NCI-H774 (cell line): ENCODE data around the gene PNKP.

Experiments used
- DNase-seq: peaks from one replicate; lab custom pipeline; 2025; lab: John Stamatoyannopoulos, UW

The PNKP gene

GRCh38 chr19:49860336-49861102 lies 6.9 kb downstream of the PNKP start:
- no peak for DNase-seq

- DNase-seq, result no peak
These were observed 7.6 kb downstream of the PNKP start for GRCh38 chr19:49859682-49860335.

DNA sequence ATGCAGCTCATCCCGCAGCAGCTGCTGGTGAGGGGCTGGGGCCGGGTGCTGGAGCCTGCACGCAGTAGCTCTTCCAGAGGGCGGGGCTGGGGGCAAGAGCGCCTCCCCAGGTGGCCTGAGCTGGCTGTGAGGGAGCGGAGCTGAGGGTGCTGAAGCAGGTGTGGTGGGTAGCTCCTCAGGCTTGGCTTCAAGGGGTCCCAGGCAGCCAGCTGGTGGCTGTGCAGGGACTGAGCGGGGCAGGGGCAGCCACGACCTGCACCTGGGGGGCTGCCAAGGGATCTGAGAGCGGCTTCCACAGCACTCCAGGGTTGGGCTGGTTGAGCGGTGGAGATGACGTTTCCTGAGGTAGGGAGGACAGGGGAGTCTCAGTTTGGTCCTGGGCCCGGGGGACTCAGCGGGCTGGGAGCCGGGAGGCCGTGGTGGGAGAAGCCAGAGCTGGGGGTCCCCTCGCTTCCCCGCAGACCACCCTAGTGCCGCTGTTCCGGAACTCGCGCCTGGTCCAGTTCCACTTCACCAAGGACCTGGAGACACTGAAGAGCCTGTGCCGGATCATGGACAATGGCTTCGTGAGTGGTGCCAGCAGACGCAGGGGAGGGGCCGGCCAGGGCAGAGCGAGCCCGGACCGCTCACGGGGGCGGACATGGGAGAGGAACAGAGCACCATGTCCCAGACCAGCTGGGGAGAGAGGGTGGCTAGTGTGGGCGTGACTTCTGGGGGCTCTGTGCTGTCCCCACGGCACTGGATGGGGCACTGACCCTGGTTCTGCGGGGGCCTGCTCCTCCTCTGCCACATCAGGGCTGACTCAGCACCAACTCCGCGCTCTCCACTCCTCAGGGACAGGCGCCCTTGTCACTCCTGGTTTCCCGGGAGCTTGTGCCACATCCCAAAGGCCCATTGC lies 9.0 kb downstream of the PNKP start:
- no peak for DNase-seq

GRCh38 chr19:49857838-49858087 lies 9.6 kb downstream of the PNKP start:
- DNase-seq, result no peak

DNA sequence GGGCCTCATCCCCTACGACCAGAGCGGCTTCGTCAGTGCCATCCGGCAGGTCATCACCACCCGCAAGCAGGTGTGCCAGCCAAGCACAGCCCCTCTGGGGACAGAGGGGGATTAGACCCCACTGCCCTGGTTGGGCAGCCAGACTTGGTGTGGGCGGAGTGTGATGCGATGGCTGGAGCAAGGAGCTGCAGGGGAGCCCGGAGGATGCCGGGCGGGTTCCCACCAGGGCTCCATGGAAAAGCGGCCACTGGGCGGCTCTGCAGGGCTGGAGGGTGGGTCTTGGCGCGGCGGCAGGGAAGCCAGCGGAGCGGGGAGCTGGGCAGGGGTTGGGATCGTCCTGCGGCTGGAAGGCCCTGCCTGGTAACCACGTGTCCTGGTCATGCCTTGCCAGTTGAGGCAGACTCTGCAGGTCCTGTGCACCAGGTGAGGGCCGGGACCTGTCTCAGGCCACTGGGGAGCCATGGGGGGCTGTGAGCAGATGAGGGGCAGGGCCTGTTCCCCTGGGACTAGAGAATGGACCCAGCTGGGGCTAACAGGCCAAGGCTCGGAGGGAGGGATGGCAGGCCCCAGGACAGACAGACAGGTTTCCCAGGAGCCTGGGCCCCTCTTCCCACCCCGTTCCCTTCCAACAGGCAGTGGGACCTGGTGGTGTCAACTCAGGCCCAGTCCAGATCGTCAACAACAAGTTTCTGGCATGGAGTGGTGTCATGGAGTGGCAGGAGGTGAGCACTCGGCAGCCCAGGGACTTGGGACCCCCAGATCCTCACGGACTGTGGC lies 10.1 kb downstream of the PNKP start:
- DNase-seq, result no peak

GRCh38 chr19:49856574-49857021 lies 10.8 kb downstream of the PNKP start:
- DNase-seq, result no peak

DNA sequence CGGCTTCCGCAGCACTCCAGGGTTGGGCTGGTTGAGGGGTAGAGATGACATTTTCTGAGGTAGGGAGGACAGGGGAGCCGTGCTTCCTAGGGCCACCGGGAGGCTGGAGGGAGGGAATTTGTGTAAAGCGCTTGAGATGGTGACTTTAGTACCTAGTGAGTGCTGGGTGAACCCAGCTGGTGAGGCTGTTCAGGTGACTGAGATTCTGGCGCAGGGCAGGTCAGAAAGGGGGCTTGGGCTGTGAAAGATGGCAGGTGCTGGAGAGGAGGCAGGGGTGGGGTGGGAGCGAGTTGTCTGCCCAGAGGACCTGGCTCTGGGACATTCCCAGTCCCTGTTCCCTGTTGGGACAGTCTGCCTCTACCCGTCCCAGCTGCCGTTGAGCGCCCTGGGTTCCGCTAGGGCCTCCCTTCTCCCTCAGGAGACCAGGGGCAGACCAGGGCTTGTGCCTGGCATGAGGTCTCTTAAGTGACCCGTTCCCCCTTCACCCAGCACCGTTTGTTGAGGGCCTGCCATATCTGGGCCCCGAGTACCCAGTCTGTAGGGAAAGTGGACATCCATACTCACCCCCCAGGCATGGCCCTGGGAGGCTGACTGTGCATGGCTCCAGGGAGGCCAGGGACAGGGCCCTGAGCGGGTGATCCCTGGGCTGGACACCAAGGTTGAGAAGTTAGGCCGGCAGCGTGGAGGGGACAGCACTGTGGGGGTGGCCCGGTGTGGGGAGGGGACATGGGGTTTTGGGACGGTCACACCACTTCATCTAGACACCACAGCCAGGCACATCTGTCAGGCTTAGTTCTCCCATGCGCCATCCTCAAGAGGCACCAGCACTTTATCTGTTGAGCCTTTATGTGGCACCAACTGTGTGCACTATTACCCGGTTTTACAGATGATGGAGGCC lies 11.5 kb downstream of the PNKP start:
- DNase-seq, result no peak

DNA sequence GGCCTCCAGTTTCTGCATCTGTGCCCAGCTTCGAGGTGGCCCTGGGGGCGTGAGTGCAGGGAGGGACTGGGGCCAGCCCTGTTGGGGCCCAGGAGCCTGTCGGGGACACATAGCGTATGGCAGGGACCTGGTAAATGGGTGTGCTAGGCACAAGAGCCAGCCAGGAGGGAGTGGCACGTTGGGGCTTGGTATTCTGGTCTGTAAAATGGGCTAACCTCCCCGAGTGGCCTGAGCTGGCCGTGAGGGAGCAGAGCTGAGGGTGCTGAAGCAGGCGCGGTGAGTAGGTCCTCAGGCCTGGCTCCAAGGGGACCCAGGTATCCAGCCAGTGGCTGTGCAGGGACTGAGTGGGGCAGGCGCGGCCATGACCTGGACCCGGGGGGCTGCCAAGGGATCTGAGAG lies 12.1 kb downstream of the PNKP start:
- DNase-seq, result no peak

DNA sequence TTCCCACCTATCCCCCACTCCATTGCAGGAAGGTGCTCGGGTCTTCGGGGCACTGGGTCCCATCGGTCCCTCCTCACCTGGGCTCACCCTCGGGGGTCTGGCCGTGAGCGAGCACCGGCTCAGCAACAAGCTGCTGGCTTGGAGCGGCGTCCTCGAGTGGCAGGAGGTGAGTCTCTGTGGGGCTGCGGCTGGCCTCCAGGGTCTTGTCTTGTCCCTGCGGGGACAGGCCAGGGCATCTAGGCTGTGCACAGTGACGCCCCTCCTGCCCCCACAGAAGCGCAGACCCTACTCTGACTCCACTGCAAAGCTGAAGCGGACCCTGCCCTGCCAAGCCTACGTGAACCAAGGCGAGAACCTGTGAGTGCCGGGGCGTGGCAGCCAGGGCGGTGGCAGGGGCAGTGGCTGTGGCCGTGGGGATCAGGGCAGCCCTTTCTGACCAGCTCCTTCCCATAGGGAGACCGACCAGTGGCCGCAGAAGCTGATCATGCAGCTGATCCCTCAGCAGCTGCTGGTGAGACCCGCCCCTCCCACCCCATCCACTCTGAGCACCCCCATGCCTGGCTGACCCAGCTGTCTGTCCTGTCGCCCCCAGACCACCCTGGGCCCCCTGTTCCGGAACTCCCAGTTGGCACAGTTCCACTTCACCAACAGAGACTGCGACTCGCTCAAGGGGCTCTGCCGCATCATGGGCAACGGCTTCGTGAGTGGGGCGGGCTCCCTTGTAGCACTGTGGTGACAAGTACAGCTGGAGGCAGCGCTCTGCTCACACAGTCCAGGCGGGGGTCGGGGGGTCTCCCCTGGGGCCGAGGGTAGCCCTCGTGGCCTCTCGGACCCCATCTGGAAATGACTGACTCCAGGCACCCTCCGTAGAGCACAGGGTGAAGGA lies 12.8 kb downstream of the PNKP start:
- DNase-seq, result no peak

GRCh38 chr19:49853852-49854377 lies 13.5 kb downstream of the PNKP start:
- DNase-seq, result no peak

- no peak for DNase-seq
These were observed 14.7 kb downstream of the PNKP start for GRCh38 chr19:49852631-49853126.

DNA sequence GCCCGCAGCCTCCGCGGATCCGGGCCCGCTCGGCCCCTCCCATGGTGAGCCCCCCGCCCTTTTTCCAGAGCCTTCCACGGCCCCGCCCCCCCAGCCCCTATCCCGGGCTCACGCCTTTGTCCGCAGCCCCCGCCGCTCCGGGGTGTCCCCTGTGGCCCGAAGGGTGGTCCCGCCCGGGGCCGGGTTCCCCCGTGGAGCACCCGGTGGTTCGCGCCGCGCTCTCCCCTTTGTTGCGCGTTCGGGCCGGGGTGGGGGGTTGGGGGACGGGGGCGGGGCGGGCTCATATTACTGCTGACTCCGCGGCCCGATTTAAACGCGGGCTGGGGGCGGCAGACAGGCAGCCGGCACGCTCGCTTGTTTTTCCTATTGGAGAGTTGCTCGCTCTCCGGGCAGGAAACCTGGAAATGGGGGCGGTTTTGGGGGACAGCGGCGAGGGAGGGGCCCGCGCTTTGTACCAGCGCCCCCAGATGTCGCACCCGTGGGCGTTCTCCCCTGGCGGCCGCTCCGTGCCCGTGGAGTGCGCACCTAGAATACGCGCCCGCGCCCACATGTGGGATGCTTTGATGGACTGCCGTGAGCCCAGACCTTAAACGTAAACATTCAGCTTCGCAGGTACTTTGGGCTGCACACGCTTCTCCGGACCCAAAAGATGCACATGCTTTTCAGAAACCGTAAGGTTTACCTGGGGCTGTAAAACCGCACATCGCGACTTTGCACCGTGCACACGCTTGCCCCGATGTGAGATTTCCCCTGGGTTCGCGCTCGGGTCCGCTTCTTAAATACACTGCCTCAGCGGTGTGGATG lies 15.7 kb downstream of the PNKP start:
- peak; percentile 23 for DNase-seq

DNA sequence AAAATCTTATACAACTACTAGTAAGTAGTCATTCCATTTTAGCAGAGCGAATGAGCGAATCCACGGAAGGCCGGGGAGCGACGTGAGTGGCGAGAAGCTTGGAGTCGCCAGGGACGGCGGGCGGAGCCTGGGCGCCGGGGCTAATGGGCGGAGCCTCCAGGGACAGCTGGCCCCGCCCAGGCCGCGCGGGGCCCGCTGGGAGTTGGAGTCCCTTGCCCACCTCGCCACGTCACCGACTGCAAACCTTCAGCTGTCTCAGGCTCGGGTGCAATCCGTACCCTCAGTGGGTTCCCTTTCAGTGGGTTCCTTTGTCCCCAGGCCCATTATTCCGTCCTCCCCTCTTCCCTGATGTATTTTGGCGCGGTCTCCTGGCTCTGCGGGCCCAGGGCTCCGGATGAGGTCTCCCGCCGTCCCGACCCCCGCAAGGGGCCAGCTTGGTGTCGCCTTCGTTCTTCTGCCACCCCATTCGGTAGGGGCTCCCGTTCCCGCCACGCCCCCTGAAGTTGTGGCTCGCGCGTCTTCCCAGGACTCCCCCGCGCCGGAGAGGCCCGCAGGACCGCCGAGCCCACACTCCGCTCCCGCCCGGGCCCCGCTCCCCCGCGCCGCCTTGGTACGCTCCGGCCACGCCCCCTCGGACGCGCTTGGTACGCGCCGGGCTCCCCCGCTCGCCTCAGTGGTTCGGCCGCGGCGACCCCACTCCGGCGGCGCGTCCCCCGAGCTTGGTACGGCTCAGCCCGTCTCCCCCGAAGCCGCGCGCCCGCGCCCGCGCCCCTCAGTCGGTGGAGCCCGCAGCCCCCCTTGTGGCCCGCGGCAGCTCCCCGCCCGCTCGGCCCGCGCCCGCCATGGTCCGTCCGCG lies 16.7 kb downstream of the PNKP start, which contains the start of gene PTOV1:
TSS of gene PTOV1 (plus strand) at position 673 of the 856 bp plus-strand sequence.
- DNase-seq, result peak; percentile 90

DNA sequence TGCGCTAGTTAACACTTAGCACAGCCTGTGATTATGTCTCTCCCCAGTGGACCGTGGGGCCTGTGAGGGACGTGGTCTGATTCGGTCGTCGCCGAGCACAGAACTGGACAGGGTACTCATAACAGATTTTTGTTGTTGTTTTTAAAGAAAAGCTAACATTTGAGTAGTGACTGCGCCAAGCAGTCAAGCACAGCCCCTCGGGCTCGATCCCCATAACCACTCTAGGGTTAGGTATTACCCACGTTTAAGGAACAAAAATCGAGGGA lies 17.2 kb downstream of the PNKP start:
- DNase-seq, result no peak

- no peak for DNase-seq
These were observed 17.7 kb downstream of the PNKP start for GRCh38 chr19:49849433-49850220.

GRCh38 chr19:49848938-49849337 lies 18.4 kb downstream of the PNKP start:
- no peak for DNase-seq
